CD4-positive, alpha-beta T cell treated with Interleukin-4 for 1 hour (primary cell): ENCODE results near the gene HEPHL1.

Experiments
- DNase-seq, 2 donors: peaks; one replicate each; pipeline ENCODE4 v3.0.0-alpha.2; 2020 to 2022

HEPHL1 gene

GRCh38 chr11:94131047-94131717 lies 110.0 kb downstream of the HEPHL1 start:
- no peak for DNase-seq

GRCh38 chr11:94131718-94132115 lies 110.6 kb downstream of the HEPHL1 start:
- no peak for DNase-seq

- DNase-seq, result no peak
Observed at GRCh38 chr11:94132152-94132558, 111.0 kb downstream of the HEPHL1 start.

- no peak for DNase-seq
Observed at GRCh38 chr11:94132823-94133408, 111.8 kb downstream of the HEPHL1 start.

- no peak for DNase-seq
Observed at GRCh38 chr11:94133752-94134151, 112.6 kb downstream of the HEPHL1 start.

GRCh38 chr11:94134651-94135512 lies 113.7 kb downstream of the HEPHL1 start:
- no peak for DNase-seq

- DNase-seq, result no peak
Observed at GRCh38 chr11:94139416-94139815, 118.3 kb downstream of the HEPHL1 start.

- DNase-seq, result no peak
Observed at GRCh38 chr11:94140154-94140655, 119.1 kb downstream of the HEPHL1 start.

GRCh38 chr11:94141511-94142307 lies 120.6 kb downstream of the HEPHL1 start:
- no peak for DNase-seq

GRCh38 chr11:94142308-94143281 lies 121.4 kb downstream of the HEPHL1 start:
- no peak for DNase-seq

GRCh38 chr11:94144216-94144615 lies 123.1 kb downstream of the HEPHL1 start:
- DNase-seq, result no peak

GRCh38 chr11:94144664-94145063 lies 123.5 kb downstream of the HEPHL1 start:
- no peak for DNase-seq

GRCh38 chr11:94145431-94145830 lies 124.3 kb downstream of the HEPHL1 start:
- no peak for DNase-seq

- DNase-seq, result no peak
Observed at GRCh38 chr11:94145916-94146315, 124.8 kb downstream of the HEPHL1 start.

- peak in 1 of 2 donors; percentile 29 for DNase-seq
Observed at GRCh38 chr11:94147433-94147845, 126.3 kb downstream of the HEPHL1 start.

GRCh38 chr11:94148189-94148588 lies 127.0 kb downstream of the HEPHL1 start:
- no peak for DNase-seq

GRCh38 chr11:94149431-94150017 lies 128.4 kb downstream of the HEPHL1 start:
- DNase-seq, result no peak

- no peak for DNase-seq
Observed at GRCh38 chr11:94150056-94150455, 128.9 kb downstream of the HEPHL1 start.

GRCh38 chr11:94150704-94151685 lies 129.8 kb downstream of the HEPHL1 start:
- DNase-seq, result no peak
